Midbrain (tissue), 1 donor: Measurements from ENCODE around the gene NOC4L.

Experiments used
- DNase-seq: peaks from one replicate; lab custom pipeline; 2025; lab: John Stamatoyannopoulos, UW

Gene NOC4L

GRCh38 chr12:132197581-132198354 is 53.5 kb downstream of the NOC4L start:
- peak; percentile 62 for DNase-seq

- DNase-seq, result no peak
These were observed 54.8 kb downstream of the NOC4L start for GRCh38 chr12:132199101-132199500.

GRCh38 chr12:132199526-132200319 is 55.5 kb downstream of the NOC4L start:
- peak; percentile 26 for DNase-seq

GRCh38 chr12:132200800-132201199 is 56.5 kb downstream of the NOC4L start:
- no peak for DNase-seq

GRCh38 chr12:132201391-132202120 is 57.3 kb downstream of the NOC4L start:
- DNase-seq, result no peak
